Glomerular endothelial cell (primary cell): ENCODE results near the gene EN1. TPM values are rescaled to one million over a fixed set of nuclear protein-coding genes. Genes with fewer than 3 reads are reported as not detected.

Source experiments
- DNase-seq: peaks from one replicate; pipeline ENCODE4 v3.0.0-alpha.2; 2011; ENCODE audit warnings: low read depth, low spot score; ENCODE audit errors: extremely low read depth
- total RNA-seq: library from RNA; depleted of rRNA; stranded (reverse); fragments of >200 nt; gene quantifications from 2 replicates; pipeline ENCODE4 v1.2.3, GENCODE V29; 2015

EN1 gene
- total RNA-seq, 1 donor from 2014 or later: not detected

DNA sequence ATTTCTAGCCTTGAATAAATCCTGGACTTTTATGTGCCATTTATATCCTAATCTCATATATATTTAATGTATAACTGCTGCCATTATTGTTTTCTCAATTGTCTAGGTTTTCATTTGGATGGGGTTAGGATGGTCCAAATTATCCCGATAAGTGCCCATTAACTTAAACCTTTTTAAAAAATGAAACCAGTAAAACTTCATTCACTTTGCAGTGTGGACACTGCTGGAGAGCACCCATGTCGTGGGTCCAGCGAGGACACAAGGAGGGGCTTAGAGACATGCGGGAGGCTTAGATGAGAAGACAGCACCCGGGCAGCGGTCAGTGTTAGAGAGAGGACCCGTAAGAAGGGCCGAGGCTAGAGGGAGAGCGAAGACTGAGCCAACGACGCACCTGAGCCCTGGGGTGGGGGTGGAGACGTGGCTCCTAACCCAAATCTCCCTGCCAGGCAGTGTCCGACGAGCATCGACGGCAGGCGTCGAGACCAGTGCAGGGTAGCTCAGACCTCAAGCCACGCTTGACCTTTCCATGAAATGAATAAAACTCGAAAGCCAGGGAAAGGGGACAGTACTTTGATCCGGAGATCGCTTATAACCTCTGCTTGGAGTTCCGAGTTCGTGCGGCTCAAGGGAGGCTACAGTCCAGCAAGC, 9.0 kb upstream of the EN1 start:
- DNase-seq: no peak

DNA sequence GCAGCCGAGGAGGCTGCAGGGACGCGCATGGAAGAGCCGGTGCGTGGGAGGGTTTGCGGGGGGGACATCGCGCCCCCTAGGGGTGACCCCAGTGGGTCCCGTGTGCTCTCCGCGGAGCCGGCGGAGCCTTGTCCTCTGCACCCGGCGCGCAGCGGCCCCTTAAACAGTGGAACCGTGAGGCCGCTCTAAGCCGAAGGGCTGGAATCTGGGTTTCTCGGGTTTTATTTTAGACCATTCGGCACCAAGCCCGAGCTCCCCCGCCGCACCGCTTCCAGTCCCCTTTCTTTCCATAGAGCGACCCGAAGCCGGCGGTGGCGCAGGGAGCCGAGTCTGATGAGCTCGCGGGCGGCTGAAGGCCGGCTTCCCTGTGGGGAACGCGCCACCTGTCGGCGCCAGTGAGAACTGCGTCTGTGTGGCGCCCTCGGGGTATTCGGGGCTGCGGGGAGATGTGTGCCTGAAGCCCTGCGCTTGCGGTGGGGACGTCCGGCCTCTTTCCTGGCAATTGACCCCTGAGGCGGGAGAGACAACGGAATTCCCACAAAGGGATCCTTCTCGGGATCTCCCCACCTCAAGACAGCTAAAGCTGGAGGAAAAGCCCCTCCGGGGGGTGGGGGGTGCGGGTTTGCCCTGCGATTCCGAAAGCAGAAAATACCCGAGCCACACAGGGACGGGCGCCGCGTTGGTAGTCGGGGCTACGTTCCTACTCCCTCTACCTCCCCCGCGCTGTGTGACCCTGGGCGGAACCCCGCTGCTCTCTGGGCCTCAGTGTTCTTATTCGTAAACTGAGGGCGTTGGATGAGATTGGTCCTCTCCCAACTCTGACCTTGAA, 8.2 kb upstream of the EN1 start:
- DNase-seq: no peak

GRCh38 chr2:118854507-118855345, 7.3 kb upstream of the EN1 start:
- DNase-seq: no peak

DNA sequence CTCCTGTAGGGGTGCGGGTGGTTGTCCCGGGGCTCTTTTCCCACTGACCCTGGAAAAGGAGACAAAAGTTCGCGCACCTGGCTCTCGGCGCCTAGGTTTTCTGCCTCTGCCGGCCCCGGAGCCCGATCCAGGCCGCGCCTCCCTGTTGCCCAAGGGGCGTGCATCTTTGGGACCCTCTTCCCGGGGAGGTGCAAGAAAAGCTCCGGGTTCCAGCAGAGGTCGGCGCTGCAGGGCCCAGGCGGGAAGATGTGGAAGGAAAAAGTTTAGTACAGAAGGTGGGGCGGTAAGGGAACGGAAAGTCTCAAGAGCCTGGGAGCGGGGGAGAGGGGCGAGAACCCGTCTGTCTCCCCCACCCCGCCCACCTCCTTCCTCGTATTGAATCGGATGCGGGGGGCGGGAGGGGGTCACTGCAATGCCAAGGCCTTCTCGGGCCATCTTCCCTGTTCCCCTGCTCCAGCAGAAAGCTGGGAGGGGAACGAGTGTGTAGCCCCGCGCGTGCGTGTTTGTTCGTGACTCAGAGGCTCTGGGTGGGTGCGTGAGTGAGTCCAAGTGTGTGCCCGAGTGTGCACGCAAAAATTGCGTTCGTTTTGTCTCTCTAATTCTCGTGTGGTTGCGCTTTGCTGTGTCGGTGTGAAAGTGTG, 6.3 kb upstream of the EN1 start:
- DNase-seq: no peak

DNA sequence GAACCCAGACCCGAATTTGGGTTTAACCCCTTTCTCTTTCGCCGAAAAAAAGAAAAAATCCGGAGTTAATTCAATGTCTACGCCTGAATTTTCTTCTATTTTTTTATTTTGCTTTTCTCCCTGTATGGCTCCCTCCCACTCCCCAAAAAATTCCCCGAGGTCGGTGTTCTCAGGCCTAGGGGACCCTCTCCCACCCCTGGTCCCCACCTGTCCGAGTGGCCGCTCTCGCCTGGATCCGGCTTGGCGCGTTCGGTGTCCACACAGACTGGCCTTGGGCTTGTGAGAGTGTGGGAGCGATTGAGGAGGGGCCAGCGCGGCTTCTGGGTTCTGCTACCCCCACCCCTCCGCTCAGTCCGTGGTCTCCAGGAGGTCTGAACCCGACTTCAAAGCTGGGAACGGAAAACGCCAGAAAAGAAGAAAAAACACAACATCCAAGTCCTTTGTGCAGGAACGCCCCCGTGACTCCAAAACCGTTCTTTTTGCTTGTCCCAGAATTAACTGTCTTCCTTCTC, 5.7 kb upstream of the EN1 start:
- DNase-seq: no peak

GRCh38 chr2:118852605-118853128, 5.2 kb upstream of the EN1 start:
- DNase-seq: no peak

DNA sequence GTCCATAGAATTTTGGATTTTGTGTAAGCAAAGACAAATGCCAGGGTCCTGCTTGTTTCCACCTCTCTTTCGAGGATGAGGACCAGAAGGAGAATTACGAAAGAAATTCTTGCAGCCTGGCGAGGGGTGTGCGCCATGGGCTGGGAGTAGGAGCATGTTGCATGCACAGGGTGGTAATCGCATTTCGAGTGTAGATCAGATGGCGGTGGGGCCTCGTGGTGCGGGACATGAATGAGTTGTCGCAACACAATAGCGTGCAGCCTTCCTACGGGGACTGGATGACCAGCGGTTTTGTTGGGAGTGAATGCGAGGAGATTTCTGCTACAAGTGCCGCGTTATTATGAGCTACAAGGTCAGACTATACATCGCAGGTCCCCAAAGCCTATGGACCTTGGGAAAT, 4.2 kb upstream of the EN1 start:
- DNase-seq: no peak

GRCh38 chr2:118850901-118851415, 3.5 kb upstream of the EN1 start:
- DNase-seq: no peak

DNA sequence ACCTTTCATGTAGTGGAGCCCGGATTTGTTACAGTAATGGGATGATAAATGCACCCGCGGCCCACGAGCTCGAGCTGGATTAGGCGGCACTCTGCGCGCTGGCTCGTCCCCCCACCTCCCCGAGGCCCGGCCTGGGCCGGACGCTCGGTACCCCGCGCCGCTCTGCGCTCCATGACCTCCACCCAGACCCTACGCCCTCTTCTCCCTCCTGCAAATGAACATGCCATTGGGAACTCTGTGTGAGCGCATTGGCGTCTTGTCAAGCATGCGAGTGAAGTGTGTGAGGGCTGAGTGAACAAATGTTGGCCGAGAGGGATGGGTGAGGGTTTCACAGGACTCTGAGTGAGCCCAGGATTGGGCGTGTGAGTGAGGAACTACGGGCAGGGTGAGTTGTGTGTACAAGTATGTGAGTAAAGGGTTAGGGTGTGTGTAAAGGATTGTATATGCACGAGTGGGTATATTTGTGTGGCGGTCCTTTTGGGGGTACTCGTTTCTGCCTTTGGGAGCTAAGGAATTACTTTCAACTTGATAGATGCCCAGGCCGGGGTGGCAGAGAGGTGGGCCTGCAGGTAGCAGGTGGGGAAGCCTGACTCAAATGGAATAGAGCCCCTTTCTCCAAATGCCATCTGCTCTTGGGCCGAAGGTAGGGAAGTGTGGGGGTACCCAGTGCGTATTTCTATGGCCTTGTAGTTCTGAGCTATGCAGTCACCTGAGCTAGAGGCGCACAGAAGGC, 2.9 kb upstream of the EN1 start:
- DNase-seq: no peak

DNA sequence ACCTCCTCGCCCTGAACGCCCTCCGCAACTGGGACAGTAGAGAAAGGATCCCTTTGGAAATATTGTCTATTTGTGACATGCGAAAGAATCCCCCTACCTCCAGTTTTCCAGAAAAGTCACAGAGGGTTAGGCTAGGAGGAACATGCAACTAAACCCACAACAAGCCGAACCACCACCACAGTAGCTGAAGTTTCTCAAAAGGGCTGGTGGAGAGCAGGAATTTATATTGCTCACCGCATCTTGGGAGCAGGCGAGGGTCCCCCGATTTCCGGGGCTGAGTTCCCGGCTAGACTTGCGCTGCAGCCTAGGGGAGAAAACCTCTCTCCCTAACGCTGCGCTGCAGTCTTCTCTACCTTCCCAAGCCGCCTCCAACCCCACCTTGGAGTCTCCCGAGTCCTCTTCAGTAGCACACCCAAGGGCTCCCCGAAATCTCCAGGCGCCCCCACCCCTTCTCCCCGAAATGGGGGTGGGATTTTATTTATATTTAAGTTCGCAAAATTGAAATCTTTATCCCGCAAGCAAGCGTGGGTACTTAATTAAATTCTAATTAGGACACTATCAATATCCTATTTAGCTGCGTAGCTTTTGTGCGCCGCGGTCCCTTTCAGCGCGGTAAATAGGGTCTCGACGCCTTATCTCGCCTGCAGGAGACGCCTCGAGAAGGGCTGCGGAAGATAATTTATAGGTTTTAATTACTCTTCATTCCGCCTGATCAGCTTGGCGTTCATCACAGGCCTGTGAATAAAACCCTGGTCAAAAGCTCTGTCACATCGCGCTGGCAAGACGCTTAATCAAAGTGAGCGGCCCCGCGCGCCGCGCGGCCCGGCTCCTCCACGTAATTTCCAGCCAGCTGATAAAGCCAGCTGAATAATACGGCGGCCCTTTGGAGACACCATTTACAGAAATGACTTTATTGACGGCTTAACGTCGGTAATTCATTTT, 2.0 kb upstream of the EN1 start:
- no peak for DNase-seq

GRCh38 chr2:118848381-118849225, 1.2 kb upstream of the EN1 start:
- no peak for DNase-seq

DNA sequence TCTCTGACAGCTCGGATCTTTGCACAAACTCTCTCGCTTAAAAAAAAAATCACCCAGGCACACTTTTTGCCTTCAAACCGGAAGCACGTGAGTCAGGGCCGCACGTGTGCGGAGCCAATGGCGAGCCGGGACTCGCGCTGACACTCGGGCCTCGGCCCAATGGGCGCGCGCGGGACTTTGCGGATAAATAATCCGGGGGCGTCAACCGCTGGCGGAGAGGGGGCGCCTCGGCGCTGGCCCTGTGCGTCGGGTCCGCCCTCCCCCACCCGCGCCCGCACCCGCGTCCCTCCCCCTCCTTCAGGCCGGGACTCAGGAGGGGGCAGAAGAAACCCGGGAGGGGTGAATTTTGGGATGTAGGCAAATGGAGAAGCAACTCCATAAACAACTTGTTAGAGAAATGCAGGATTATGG, 319 bp upstream of the EN1 start:
- DNase-seq: no peak

DNA sequence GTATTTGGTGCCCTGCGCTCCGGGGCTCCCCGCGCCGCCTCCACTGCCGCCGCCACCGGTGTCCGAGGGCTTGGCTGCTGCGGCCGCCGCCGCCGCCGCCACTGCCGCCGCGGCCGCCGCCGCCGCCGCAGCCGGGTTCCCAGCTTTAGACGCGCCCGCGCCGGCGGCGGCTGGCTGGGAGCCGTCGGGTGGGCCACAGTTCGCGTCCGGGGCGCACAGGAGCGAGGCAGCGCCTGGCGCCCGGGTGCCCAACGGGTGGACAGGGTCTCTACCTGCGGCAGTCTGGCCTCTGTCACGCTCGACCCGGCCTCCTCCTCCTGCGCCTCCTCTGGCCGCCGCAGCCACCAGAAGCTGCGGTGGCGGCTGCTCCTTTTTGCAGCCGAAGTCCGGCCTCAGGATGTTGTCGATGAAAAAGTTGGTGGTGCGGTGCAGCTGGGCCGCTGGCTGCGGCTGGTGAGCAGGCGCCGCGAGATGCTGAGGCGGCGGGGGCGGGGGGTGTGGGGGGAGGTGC, 951 bp downstream of the EN1 start:
- DNase-seq: no peak

- no peak for DNase-seq
Measured at GRCh38 chr2:118845522-118846441, 1.7 kb downstream of the EN1 start.

GRCh38 chr2:118845005-118845521, 2.4 kb downstream of the EN1 start:
- DNase-seq: no peak
